HepG2 (cell line): ENCODE data around the gene ADSS1. TPM values are rescaled to one million over a fixed set of nuclear protein-coding genes. Genes with fewer than 3 reads are reported as not detected.

Source experiments
- DR1 ChIP-seq: sonication (generic); formaldehyde crosslinking; IDR thresholded peaks from 2 replicates; pipeline ENCODE4 v1.8.0; 2021; ENCODE audit warnings: mild to moderate bottlenecking, missing genetic modification reagents, inconsistent platforms
- ISX ChIP-seq: sonication (generic); formaldehyde crosslinking; conservative IDR thresholded peaks from 2 replicates; pipeline ENCODE4 v1.5.0; 2020; ENCODE audit warnings: missing genetic modification reagents
- KDM2A ChIP-seq: sonication (generic); formaldehyde crosslinking; IDR thresholded peaks from 2 replicates; pipeline ENCODE4 v1.4.0; 2020; ENCODE audit warnings: low read depth, missing genetic modification reagents, borderline replicate concordance
- PATZ1 ChIP-seq: sonication (generic); formaldehyde crosslinking; IDR thresholded peaks from 2 replicates; pipeline ENCODE4 v1.4.0; 2020; ENCODE audit warnings: missing genetic modification reagents
- POGK ChIP-seq: sonication (generic); formaldehyde crosslinking; conservative IDR thresholded peaks from 2 replicates; pipeline ENCODE4 v1.8.0; 2022; ENCODE audit warnings: mild to moderate bottlenecking, moderate library complexity, missing genetic modification reagents
- PRDM10 ChIP-seq: sonication (generic); formaldehyde crosslinking; IDR thresholded peaks from 2 replicates; pipeline ENCODE4 v1.4.0; 2020; ENCODE audit warnings: low read depth, missing genetic modification reagents
- PRPF4 ChIP-seq: fragments of 200-400 bp; formaldehyde crosslinking; IDR thresholded peaks from 2 replicates; pipeline ENCODE4 v1.6.1; 2016; ENCODE audit warnings: low read length, low read depth; ENCODE audit not compliant: poor library complexity, severe bottlenecking
- YY1 ChIP-seq: IDR thresholded peaks from 2 replicates; pipeline ENCODE4 v1.6.1; 2011; ENCODE audit warnings: low read length, low read depth, moderate library complexity, mild to moderate bottlenecking; ENCODE audit not compliant: insufficient read depth, insufficient replicate concordance
- ZBTB38 ChIP-seq: sonication (generic); formaldehyde crosslinking; IDR thresholded peaks from 2 replicates; pipeline ENCODE4 v1.5.1; 2020; ENCODE audit warnings: mild to moderate bottlenecking, missing genetic modification reagents
- ZEB1 ChIP-seq: IDR thresholded peaks from 2 replicates; pipeline ENCODE4 v1.6.1; 2012; ENCODE audit warnings: mild to moderate bottlenecking, low read depth, inconsistent platforms; ENCODE audit not compliant: insufficient replicate concordance
- ZMAT3 ChIP-seq: sonication (generic); formaldehyde crosslinking; conservative IDR thresholded peaks from 2 replicates; pipeline ENCODE4 v1.7.0; 2021; ENCODE audit warnings: missing genetic modification reagents
- ZNF230 ChIP-seq: sonication (generic); formaldehyde crosslinking; IDR thresholded peaks from 2 replicates; pipeline ENCODE4 v1.4.0; 2020; ENCODE audit warnings: mild to moderate bottlenecking, missing genetic modification reagents
- ZNF260 ChIP-seq: sonication (generic); formaldehyde crosslinking; IDR thresholded peaks from 2 replicates; pipeline ENCODE4 v1.4.0; 2020; ENCODE audit warnings: missing genetic modification reagents, low read depth, mild to moderate bottlenecking, borderline replicate concordance
- ZNF3 ChIP-seq: IDR thresholded peaks from 2 replicates; pipeline ENCODE4 v1.7.0; 2017; ENCODE audit warnings: inconsistent platforms
- ZNF354B ChIP-seq: sonication (generic); formaldehyde crosslinking; IDR thresholded peaks from 2 replicates; pipeline ENCODE4 v1.8.0; 2022; ENCODE audit warnings: mild to moderate bottlenecking, missing genetic modification reagents
- ZNF512 ChIP-seq: sonication (generic); formaldehyde crosslinking; IDR thresholded peaks from 2 replicates; pipeline ENCODE4 v1.4.0; 2020; ENCODE audit warnings: mild to moderate bottlenecking, missing genetic modification reagents
- ZNF691 ChIP-seq: sonication (generic); formaldehyde crosslinking; IDR thresholded peaks from 2 replicates; pipeline ENCODE4 v1.4.0; 2020; ENCODE audit warnings: missing genetic modification reagents, low read depth, mild to moderate bottlenecking, borderline replicate concordance
- ZNF720 ChIP-seq: sonication (generic); formaldehyde crosslinking; IDR thresholded peaks from 2 replicates; pipeline ENCODE4 v1.4.0; 2020; ENCODE audit warnings: missing genetic modification reagents
- polyA plus RNA-seq, 8 experiments: library from polyadenylated mRNA; depleted of rRNA in 3 of 8; stranded (reverse) in 7 of 8; unstranded in 1 of 8; fragments of >200 nt; fragmentation: Illumina TruSeq in 4 of 8; extraction: Trizol in 4 of 8; gene quantifications; 2 replicates each; pipeline versions ENCODE4 v1.2.1 to v1.2.3, GENCODE V29; 2011 to 2016; ENCODE audit warnings: low read depth in 4 of 8, missing spikeins in 1 of 8, mixed read lengths in 1 of 8; ENCODE audit not compliant: insufficient read depth in 1 of 8
- total RNA-seq, 5 experiments: library from RNA; depleted of rRNA; stranded (reverse); fragments of >200 nt; fragmentation: Illumina TruSeq; extraction: Trizol; gene quantifications; 2 replicates each; pipeline ENCODE4 v1.2.3, GENCODE V29; 2016; ENCODE audit warnings: low read depth in 1 of 5

The ADSS1 gene
- total and polyA plus RNA-seq, 2 of the 13 experiments (the other 11 are each of a cell fraction or from before 2014, with no cell fraction given), result 1.0 to 36.7 TPM

GRCh38 chr14:104766863-104767633, 43.0 kb downstream of the ADSS1 start (continued):
- TF ChIP-seq ZNF512 (CRISPR knock-in tag) (no peak), ZBTB38 (CRISPR knock-in tag) (0 out of 2 replicates have a peak, but pooled peaks have one; percentile 37), ZNF3 (CRISPR knock-in tag) (no peak), ZNF720 (CRISPR knock-in tag) (no peak), ZNF230 (CRISPR knock-in tag) (no peak), KDM2A (peak; percentile 31), ISX (CRISPR knock-in tag) (no peak), DR1 (CRISPR knock-in tag) (peak; percentile 85), ZMAT3 (CRISPR knock-in tag) (no peak), PRDM10 (CRISPR knock-in tag) (0 out of 2 replicates have a peak, but pooled peaks have one; percentile 32), ZNF691 (CRISPR knock-in tag) (no peak), PATZ1 (CRISPR knock-in tag) (peak; percentile 49; the same call in 1 of the 2 replicates), POGK (CRISPR knock-in tag) (0 out of 2 replicates have a peak, but pooled peaks have one; percentile 53), ZNF354B (CRISPR knock-in tag) (no peak), PRPF4 (no peak), ZEB1 (peak; percentile 19), YY1 (no peak), ZNF260 (CRISPR knock-in tag) (no peak)
